HCT116 (cell line): ENCODE data around the gene CADPS. TPM values are rescaled to one million over a fixed set of nuclear protein-coding genes. Genes with fewer than 3 reads are reported as not detected.

Experiments used
- ATAC-seq: fragments of 200-7000 bp; cut with Tn5 transposase; 2 replicates; pipeline ENCODE4 v1.9.1; 2020; ENCODE audit warnings: mild to moderate bottlenecking, moderate library complexity
- BruUV-seq: library from RNA; stranded (reverse); fragments of 400-500 nt; replicated peaks from 2 replicates; lab custom pipeline; 2021; lab: Mats Ljungman, UMichigan
- CTCF ChIA-PET: fragments of 300-600 bp; sonication (Branson Sonifier 250); formaldehyde crosslinking; loops from one replicate; lab custom pipeline; 2021; ENCODE audit warnings: antibody characterized with exemption; lab: Charles Lee
- POLR2A ChIA-PET: fragments of 300-600, 350-600 bp; sonication (Branson Sonifier 250); formaldehyde crosslinking; loops from one replicate; lab custom pipeline; 2021; ENCODE audit warnings: antibody characterized with exemption; lab: Charles Lee
- RAD21 ChIA-PET, 2 experiments: fragments of 300-600 bp; sonication (Branson Sonifier 250); formaldehyde crosslinking; loops; one replicate each; lab custom pipeline; 2023; ENCODE audit warnings: low total read pairs in 2 of 2; ENCODE audit not compliant: uncharacterized antibody in 2 of 2, unreplicated experiment in 2 of 2, low non-redundant PET in 1 of 2; lab: Charles Lee
- DNase-seq: peaks from one replicate; pipeline ENCODE4 v3.0.0-alpha.2; 2010; ENCODE audit warnings: low read depth, low spot score
- H2AFZ ChIP-seq: fragments of 200-600 bp; shearing (Covaris generic), sonication (generic); 2 replicates; pipeline ENCODE4 v1.6.1; 2017; ENCODE audit warnings: low read depth, mixed run types, mixed read lengths, antibody characterized with exemption, low read length; ENCODE audit not compliant: poor library complexity, severe bottlenecking
- H3K27ac ChIP-seq: 2 replicates; pipeline ENCODE4 v1.5.1; 2012; ENCODE audit warnings: low read depth, low read length
- H3K27me3 ChIP-seq: fragments of 200-600 bp; sonication (generic); 2 replicates; pipeline ENCODE4 v1.6.1; 2016; ENCODE audit warnings: mixed run types, low read length, mixed read lengths; ENCODE audit not compliant: insufficient read depth
- H3K36me3 ChIP-seq, 2 experiments: fragments of 200-500 bp in 1 of 2; fragments of 200-600 bp in 1 of 2; sonication (Bioruptor generic) in 1 of 2; sonication (generic) in 1 of 2; 2 replicates each; pipeline versions ENCODE4 v1.5.1 to v1.6.1; 2014 to 2016; ENCODE audit warnings: low read length in 2 of 2, inconsistent platforms in 1 of 2, mixed read lengths in 1 of 2, mixed run types in 1 of 2; ENCODE audit not compliant: insufficient read depth in 2 of 2, control insufficient read depth in 1 of 2
- H3K4me1 ChIP-seq, 2 experiments: fragments of 200-600 bp in 1 of 2; sonication (generic) in 1 of 2; 2 replicates each; pipeline versions ENCODE4 v1.5.1 to v1.6.1; 2012 to 2017; ENCODE audit warnings: low read length in 2 of 2, inconsistent platforms in 1 of 2, mild to moderate bottlenecking in 1 of 2, mixed read lengths in 1 of 2, mixed run types in 1 of 2, moderate library complexity in 1 of 2; ENCODE audit not compliant: insufficient read depth in 2 of 2, control insufficient read depth in 1 of 2
- H3K4me2 ChIP-seq: fragments of 200-600 bp; sonication (generic); 2 replicates; pipeline ENCODE4 v1.6.1; 2017; ENCODE audit warnings: mixed run types, low read length, mixed read lengths
- H3K4me3 ChIP-seq, 2 experiments: fragments of 200-600 bp in 1 of 2; sonication (generic) in 1 of 2; replicated peaks in 1 of 2; 2 replicates each; pipeline ENCODE4 v1.5.1; 2011 to 2016; ENCODE audit warnings: low read length in 2 of 2, control low read depth in 1 of 2, low read depth in 1 of 2, mild to moderate bottlenecking in 1 of 2, mixed read lengths in 1 of 2, mixed run types in 1 of 2
- H3K79me2 ChIP-seq: fragments of 200-600 bp; sonication (generic); 2 replicates; pipeline ENCODE4 v1.6.1; 2017; ENCODE audit warnings: mild to moderate bottlenecking, mixed run types, low read length, moderate library complexity, mixed read lengths; ENCODE audit not compliant: insufficient read depth
- H3K9ac ChIP-seq: fragments of 200-600 bp; sonication (generic); 2 replicates; pipeline ENCODE4 v1.6.1; 2016; ENCODE audit warnings: low read length, mixed read lengths
- H3K9me2 ChIP-seq: fragments of 200-600 bp; sonication (generic), shearing (Covaris generic); 2 replicates; pipeline ENCODE4 v1.6.1; 2017; ENCODE audit warnings: mixed run types, mild to moderate bottlenecking, moderate library complexity; ENCODE audit not compliant: insufficient read depth
- H3K9me3 ChIP-seq, 2 experiments: fragments of 200-500 bp in 1 of 2; fragments of 200-600 bp in 1 of 2; sonication (Bioruptor generic) in 1 of 2; sonication (generic) in 1 of 2; 2 replicates each; pipeline ENCODE4 v1.6.1; 2014 to 2017; ENCODE audit warnings: low read length in 2 of 2, mixed read lengths in 2 of 2, inconsistent platforms in 1 of 2, low read depth in 1 of 2, mild to moderate bottlenecking in 1 of 2, mixed run types in 1 of 2, moderate library complexity in 1 of 2; ENCODE audit not compliant: control insufficient read depth in 1 of 2, insufficient read depth in 1 of 2
- H4K20me1 ChIP-seq: fragments of 200-600 bp; sonication (generic), shearing (Covaris generic); 2 replicates; pipeline ENCODE4 v1.6.1; 2017; ENCODE audit warnings: mixed run types, mild to moderate bottlenecking, moderate library complexity; ENCODE audit not compliant: insufficient read depth
- ATF3 ChIP-seq: IDR thresholded peaks from 2 replicates; pipeline ENCODE4 v1.6.1; 2012
- CBX3 ChIP-seq: IDR thresholded peaks from 2 replicates; pipeline ENCODE4 v1.6.1; 2012; ENCODE audit warnings: low read depth
- CEBPB ChIP-seq: IDR thresholded peaks from 2 replicates; pipeline ENCODE4 v1.6.1; 2012; ENCODE audit warnings: low read depth
- CTCF ChIP-seq, 3 experiments: fragments of 200-600 bp in 1 of 3; sonication (generic) in 1 of 3; IDR thresholded peaks in 2 of 3; conservative IDR thresholded peaks in 1 of 3; 2 replicates each; pipeline ENCODE4 v1.5.1; 2012 to 2017; ENCODE audit warnings: low read depth in 2 of 3, low read length in 2 of 3, antibody characterized with exemption in 1 of 3, borderline replicate concordance in 1 of 3, control low read depth in 1 of 3, mild to moderate bottlenecking in 1 of 3, mixed read lengths in 1 of 3, mixed run types in 1 of 3, moderate library complexity in 1 of 3; ENCODE audit not compliant: insufficient read depth in 1 of 3
- EGR1 ChIP-seq: IDR thresholded peaks from 2 replicates; pipeline ENCODE4 v1.6.1; 2012; ENCODE audit warnings: low read depth
- ELF1 ChIP-seq: IDR thresholded peaks from 2 replicates; pipeline ENCODE4 v1.6.1; 2012; ENCODE audit warnings: low read depth, borderline replicate concordance
- EZH2 ChIP-seq: fragments of 200-600 bp; sonication (generic); IDR thresholded peaks from 2 replicates; pipeline ENCODE4 v1.6.1; 2017; ENCODE audit warnings: antibody characterized with exemption, mixed run types
- EZH2phosphoT487 ChIP-seq: fragments of 200-600 bp; IDR thresholded peaks from 2 replicates; pipeline ENCODE4 v1.6.1; 2018; ENCODE audit warnings: antibody characterized with exemption, borderline replicate concordance
- FOSL1 ChIP-seq: IDR thresholded peaks from 2 replicates; pipeline ENCODE4 v1.6.1; 2012; ENCODE audit warnings: low read depth
- JUND ChIP-seq: IDR thresholded peaks from 2 replicates; pipeline ENCODE4 v1.6.1; 2012
- POLR2AphosphoS5 ChIP-seq: IDR thresholded peaks from 2 replicates; pipeline ENCODE4 v1.6.1; 2011; ENCODE audit warnings: mild to moderate bottlenecking, low read depth, low read length, moderate library complexity
- REST ChIP-seq: IDR thresholded peaks from 2 replicates; pipeline ENCODE4 v1.6.1; 2012; ENCODE audit warnings: low read depth
- SIN3A ChIP-seq: IDR thresholded peaks from 2 replicates; pipeline ENCODE4 v1.6.1; 2012; ENCODE audit warnings: low read depth
- ZBTB33 ChIP-seq: IDR thresholded peaks from 2 replicates; pipeline ENCODE4 v1.6.1; 2011; ENCODE audit warnings: mild to moderate bottlenecking, low read length, moderate library complexity; ENCODE audit not compliant: insufficient replicate concordance; ENCODE audit errors: extremely low read depth
- ZNF274 ChIP-seq: fragments of 200-500 bp; sonication (Bioruptor generic); IDR thresholded peaks from 2 replicates; pipeline ENCODE4 v1.6.1; 2014; ENCODE audit warnings: mild to moderate bottlenecking, low read depth, low read length, inconsistent platforms
- intact Hi-C: fragments of 100-400 bp; cut with micrococcal nuclease; formaldehyde crosslinking; loops from 2 replicates; pipeline ENCODE4 v1.10.0; 2022
- total RNA-seq: library from RNA; stranded (reverse); gene quantifications from one replicate; pipeline ENCODE4 v1.2.1, GENCODE V29; 2021; ENCODE audit not compliant: unreplicated experiment

CADPS gene
- total RNA-seq, 1 experiment from 2014 or later, result not detected

- CTCF ChIA-PET, result no interaction called here
- H3K4me1 ChIP-seq, result no peaks in the 10 kb centered on the region
- no peaks in the 10 kb centered on the region for H3K36me3 ChIP-seq
- ATAC-seq, result no peak
- no peak for DNase-seq
- H3K9me3 ChIP-seq, result no peaks in the 10 kb centered on the region
- H3K27ac ChIP-seq, result no peak overlapping the region
- no peak overlapping the region for H3K9ac ChIP-seq
- H4K20me1 ChIP-seq, result no peaks in the 10 kb centered on the region
- POLR2A ChIA-PET, result no interaction called here
- H3K79me2 ChIP-seq, result no peaks in the 10 kb centered on the region
- no peak overlapping the region for H3K4me3 ChIP-seq
- RAD21 ChIA-PET, result no interaction called here
- H2AFZ ChIP-seq, result no peak overlapping the region
- TF ChIP-seq ATF3 (no peak), EGR1 (no peak), ZNF274 (no peak), JUND (no peak), EZH2 (no peak), ZBTB33 (no peak), CTCF (IDR thresholded peaks at IDR 0.05 in 2 of 3, conservative IDR thresholded peaks at IDR 0.05 in 1 of 3; ENCODE audit: borderline replicate concordance in 1 of 3, insufficient read depth in 1 of 3, low read depth in 2 of 3, low read length in 2 of 3) (no peak), SIN3A (no peak), ELF1 (no peak), REST (no peak), CEBPB (no peak), FOSL1 (no peak), POLR2AphosphoS5 (no peak), CBX3 (no peak), EZH2phosphoT487 (no peak)
- peaks cover 55% of the 10 kb centered on the region for H3K27me3 ChIP-seq
- no peak overlapping the region for H3K4me2 ChIP-seq
- intact Hi-C loops, result no loop called here
- H3K9me2 ChIP-seq, result no peaks in the 10 kb centered on the region
- BruUV-seq, result no TSS peak
Observed at GRCh38 chr3:62404321-62404720, 470.9 kb downstream of the CADPS start.
